NCI-H2196 (cell line): ENCODE data around the gene ZNF407.
"Not testable (repeated sequence)": the region's sequence is repeated elsewhere in the genome, so short reads cannot be mapped to it uniquely, and the experiment has no call there.

Experiments
- DNase-seq: peaks from one replicate; lab custom pipeline; 2025; ENCODE audit not compliant: unreplicated experiment; lab: John Stamatoyannopoulos, UW

ZNF407 gene

GRCh38 chr18:74951165-74951760 lies 353.6 kb downstream of the ZNF407 start:
- peak; percentile 66 for DNase-seq

GRCh38 chr18:74957588-74958224 lies 360.0 kb downstream of the ZNF407 start:
- no peak for DNase-seq

- no peak for DNase-seq
Observed at GRCh38 chr18:74959216-74959615, 361.5 kb downstream of the ZNF407 start.

GRCh38 chr18:74961596-74961995 lies 363.9 kb downstream of the ZNF407 start:
- DNase-seq = no peak

GRCh38 chr18:74963820-74964446 lies 366.3 kb downstream of the ZNF407 start:
- DNase-seq = peak; percentile 50

- no peak for DNase-seq
Observed at GRCh38 chr18:74965682-74966081, 368.0 kb downstream of the ZNF407 start.

GRCh38 chr18:74967438-74967837 lies 369.8 kb downstream of the ZNF407 start:
- no peak for DNase-seq

- no peak for DNase-seq
Observed at GRCh38 chr18:74967979-74968378, 370.3 kb downstream of the ZNF407 start.

- DNase-seq = not testable (repeated sequence)
Observed at GRCh38 chr18:74971358-74971757, 373.7 kb downstream of the ZNF407 start.

GRCh38 chr18:74971776-74972175 lies 374.1 kb downstream of the ZNF407 start:
- DNase-seq = not testable (repeated sequence)

GRCh38 chr18:74972354-74972753 lies 374.7 kb downstream of the ZNF407 start:
- DNase-seq = no peak

- no peak for DNase-seq
Observed at GRCh38 chr18:74975001-74975400, 377.3 kb downstream of the ZNF407 start.

GRCh38 chr18:74976331-74976909 lies 378.8 kb downstream of the ZNF407 start:
- DNase-seq = peak; percentile 65

GRCh38 chr18:74977041-74977440 lies 379.4 kb downstream of the ZNF407 start:
- no peak for DNase-seq

- DNase-seq = no peak
Observed at GRCh38 chr18:74980669-74981068, 383.0 kb downstream of the ZNF407 start.

- DNase-seq = no peak
Observed at GRCh38 chr18:74981476-74981875, 383.8 kb downstream of the ZNF407 start.

GRCh38 chr18:74982946-74983635 lies 385.4 kb downstream of the ZNF407 start:
- no peak for DNase-seq

GRCh38 chr18:74989134-74989533 lies 391.5 kb downstream of the ZNF407 start:
- no peak for DNase-seq

- no peak for DNase-seq
Observed at GRCh38 chr18:74990563-74991081, 393.0 kb downstream of the ZNF407 start.

GRCh38 chr18:74994502-74995418 lies 397.1 kb downstream of the ZNF407 start:
- DNase-seq = no peak
